NCI-H446 treated with DMSO at 0.1 percent for 48 hours (cell line): Measurements from ENCODE around the gene PGAM4.
"Not testable (repeated sequence)": the region's sequence is repeated elsewhere in the genome, so short reads cannot be mapped to it uniquely, and the experiment has no call there.

ENCODE experiments used
- DNase-seq: peaks from one replicate; lab custom pipeline; 2025; lab: John Stamatoyannopoulos, UW

Gene PGAM4

GRCh38 chrX:77925764-77926163, 43.7 kb downstream of the PGAM4 start:
- DNase-seq, result no peak

GRCh38 chrX:77924320-77924859, 45.0 kb downstream of the PGAM4 start:
- DNase-seq, result no peak

DNA sequence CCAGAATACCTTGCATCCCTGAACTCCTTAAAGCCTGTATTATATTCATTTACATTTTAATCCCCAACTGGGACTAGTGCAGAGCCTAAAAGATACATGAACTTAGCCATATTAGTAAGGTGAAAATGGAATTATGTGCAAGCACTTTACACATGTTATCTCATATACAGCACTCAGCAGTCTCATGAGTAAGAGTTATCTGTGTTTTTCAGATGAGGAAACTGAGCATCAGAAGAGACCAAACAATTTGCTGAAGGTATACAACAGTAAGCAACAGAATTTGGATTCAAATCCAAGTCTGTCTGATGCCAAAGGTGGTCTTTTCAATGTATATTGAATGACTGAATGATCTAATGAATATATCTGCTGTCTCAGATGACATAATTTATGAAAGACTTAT, 46.7 kb downstream of the PGAM4 start:
- no peak for DNase-seq

- DNase-seq, result not testable (repeated sequence)
These were observed 50.1 kb downstream of the PGAM4 start for GRCh38 chrX:77919370-77919769.

DNA sequence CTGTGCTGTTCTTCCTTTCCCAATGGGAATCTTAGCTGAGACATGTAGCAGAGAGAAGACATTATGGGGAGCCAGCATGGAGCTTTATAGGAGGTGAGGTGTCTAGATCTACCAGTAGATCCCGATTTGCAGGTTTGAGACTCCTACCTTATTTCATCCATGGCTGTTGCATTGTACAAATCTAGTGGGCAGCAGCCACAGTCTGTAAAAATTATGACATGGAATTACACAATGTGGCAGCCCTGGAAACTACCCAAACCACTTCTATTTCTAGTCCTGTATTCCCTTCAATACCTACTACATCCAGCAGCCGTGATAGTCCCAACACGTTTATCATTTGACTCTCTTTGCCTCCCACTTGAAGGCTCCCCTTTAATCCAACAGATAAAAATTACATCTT, 50.9 kb downstream of the PGAM4 start:
- DNase-seq, result no peak
